Transverse colon (tissue), 4 donors: ENCODE data around the gene NUDT8.

Source experiments
- CTCF ChIP-seq, 5 experiments: fragments of 200-600 bp in 3 of 5; fragments of 450-650 bp in 2 of 5; sonication (generic) in 3 of 5; IDR thresholded peaks; 1 replicate in 2 of 5; 2 replicates in 3 of 5; pipeline ENCODE4 v1.5.1; 2016 to 2017; ENCODE audit warnings: antibody characterized with exemption in 5 of 5, inconsistent platforms in 3 of 5, mild to moderate bottlenecking in 2 of 5, moderate library complexity in 1 of 5
- EP300 ChIP-seq: sonication (generic); formaldehyde crosslinking; IDR thresholded peaks from one replicate; pipeline ENCODE4 v1.6.1; 2017; ENCODE audit warnings: antibody characterized with exemption, low read depth
- POLR2A ChIP-seq: fragments of 450-650 bp; IDR thresholded peaks from one replicate; pipeline ENCODE4 v1.6.1; 2016; ENCODE audit warnings: antibody characterized with exemption, mild to moderate bottlenecking, moderate library complexity
- POLR2AphosphoS5 ChIP-seq, 3 donors: sonication (generic); formaldehyde crosslinking; IDR thresholded peaks; one replicate each; pipeline ENCODE4 v1.6.1; 2016; ENCODE audit warnings: antibody characterized with exemption in 3 of 3

GRCh38 chr11:67593565-67593905, 36.2 kb downstream of the NUDT8 start:
- TF ChIP-seq POLR2A (no peak), CTCF (IDR thresholded peaks at IDR 0.05) (no peak), POLR2AphosphoS5 (IDR thresholded peaks at IDR 0.05) (no peak), EP300 (no peak)
